ENCODE data around the gene HMX1.

GRCh38 chr4:8865681-8866310 lies 5.8 kb downstream of the HMX1 start:
- TF ChIP-seq NBN (IDR thresholded peaks at IDR 0.05) (no peak), CTCF (IDR thresholded peaks at IDR 0.05 in 2 of 3, conservative IDR thresholded peaks at IDR 0.05 in 1 of 3; ENCODE audit: control insufficient read depth in 2 of 3, extremely low read depth in 1 of 3, insufficient read depth in 1 of 3, low read depth in 3 of 3, low read length in 3 of 3) (no peak), TCF12 (IDR thresholded peaks at IDR 0.05; ENCODE audit: low read depth, low read length) (no peak), TCF7 (IDR thresholded peaks at IDR 0.05; ENCODE audit: borderline replicate concordance) (no peak), EP300 (IDR thresholded peaks at IDR 0.05; ENCODE audit: borderline replicate concordance in 1 of 2, control insufficient read depth in 1 of 2, low read depth in 2 of 2, low read length in 2 of 2) (no peak)
